ENCODE data around the gene SORCS2.

GRCh38 chr4:7651461-7651921, 459.2 kb downstream of the SORCS2 start:
- TF ChIP-seq CTCF (IDR thresholded peaks at IDR 0.05) (no peak), POLR2A (IDR thresholded peaks at IDR 0.05) (no peak)

All from breast epithelium (tissue), 3 donors.